A549 (cell line): ENCODE data around the gene SLC46A2. TPM values are rescaled to one million over a fixed set of nuclear protein-coding genes. Genes with fewer than 3 reads are reported as not detected.

ENCODE experiments used
- ATAC-seq, 2 experiments: fragments of 200-7000 bp in 1 of 2; fragments of >200 bp in 1 of 2; cut with Nextera tagmentation in 1 of 2; cut with Tn5 transposase in 1 of 2; 3 replicates each; pipeline versions ENCODE4 v1.8.0 to v1.9.1; 2018 to 2020; ENCODE audit warnings: mild to moderate bottlenecking in 1 of 2, moderate library complexity in 1 of 2
- CTCF ChIA-PET: fragments of 300-600 bp; sonication (Branson Sonifier 250); formaldehyde crosslinking; extraction: SDS; loops from one replicate; lab custom pipeline; 2021; ENCODE audit warnings: antibody characterized with exemption, inconsistent platforms; lab: Yijun Ruan, JAX
- POLR2A ChIA-PET: fragments of 350-600 bp; formaldehyde crosslinking; extraction: SDS; loops from one replicate; lab custom pipeline; 2021; ENCODE audit warnings: antibody characterized with exemption, inconsistent platforms; lab: Yijun Ruan, JAX
- DNase-seq, 2 experiments: peaks; one replicate each; pipeline versions ENCODE4 v3.0.0 to v3.0.0-alpha.2; 2011 to 2016; ENCODE audit warnings: low read depth in 1 of 2, low spot score in 1 of 2
- FAIRE-seq: peaks from 2 replicates; lab custom pipeline; 2011; peaks lifted over from hg19 to GRCh38; lab: Jason Lieb, UNC
- H3K27ac ChIP-seq, 2 experiments: fragments of >200 bp; sonication (Bioruptor Twin); formaldehyde crosslinking; 3 replicates each; pipeline ENCODE4 v1.5.1; 2016 to 2017
- H3K4me1 ChIP-seq: fragments of >200 bp; sonication (Bioruptor Twin); formaldehyde crosslinking; 3 replicates; pipeline ENCODE4 v1.6.1; 2016
- H3K4me2 ChIP-seq: fragments of >200 bp; sonication (Bioruptor Twin); formaldehyde crosslinking; 3 replicates; pipeline ENCODE4 v1.6.1; 2016
- H3K4me3 ChIP-seq: fragments of >200 bp; sonication (Bioruptor Twin); formaldehyde crosslinking; 3 replicates; pipeline ENCODE4 v1.5.1; 2016
- H3K9me3 ChIP-seq: fragments of >200 bp; sonication (Bioruptor Twin); formaldehyde crosslinking; 3 replicates; pipeline ENCODE4 v1.6.1; 2016
- BHLHE40 ChIP-seq: IDR thresholded peaks from 2 replicates; pipeline ENCODE4 v1.6.1; 2012; ENCODE audit warnings: low read depth, low read length, inconsistent platforms
- CHD2 ChIP-seq: fragments of 150-350 bp; IDR thresholded peaks from 2 replicates; pipeline ENCODE4 v1.6.1; 2014; ENCODE audit warnings: low read length; ENCODE audit not compliant: partially characterized antibody
- E2F6 ChIP-seq: IDR thresholded peaks from 2 replicates; pipeline ENCODE4 v1.6.1; 2012; ENCODE audit warnings: low read depth, borderline replicate concordance
- EP300 ChIP-seq, 2 experiments: fragments of >200 bp; sonication (Bioruptor Twin); formaldehyde crosslinking; IDR thresholded peaks; 2 replicates in 1 of 2; 3 replicates in 1 of 2; pipeline ENCODE4 v1.6.1; 2016 to 2017
- HOXB13 ChIP-seq: fragments of 250-450 bp; sonication (Bioruptor Pico); IDR thresholded peaks from 2 replicates; pipeline ENCODE4 v1.5.0; 2020; ENCODE audit warnings: low read depth, mild to moderate bottlenecking, moderate library complexity
- JUN ChIP-seq, 2 experiments: fragments of >200 bp; sonication (Bioruptor Twin); formaldehyde crosslinking; IDR thresholded peaks; 2 replicates in 1 of 2; 3 replicates in 1 of 2; pipeline ENCODE4 v1.6.1; 2016 to 2017
- KDM1A ChIP-seq: fragments of 200-600 bp; sonication (generic); IDR thresholded peaks from 2 replicates; pipeline ENCODE4 v1.6.1; 2016; ENCODE audit warnings: low read depth, mild to moderate bottlenecking
- MYC ChIP-seq: IDR thresholded peaks from 2 replicates; pipeline ENCODE4 v1.6.1; 2012; ENCODE audit warnings: mild to moderate bottlenecking, inconsistent platforms, low read length, improper control_type of control experiment, borderline replicate concordance
- NR3C1 ChIP-seq: fragments of >200 bp; sonication (Bioruptor Twin); formaldehyde crosslinking; IDR thresholded peaks from 3 replicates; pipeline ENCODE4 v1.6.1; 2017
- USF2 ChIP-seq: fragments of 450-650 bp; IDR thresholded peaks from 2 replicates; pipeline ENCODE4 v1.6.1; 2014; ENCODE audit warnings: antibody characterized with exemption
- ZNF302 ChIP-seq: fragments of 250-450 bp; sonication (Bioruptor Pico); IDR thresholded peaks from 2 replicates; pipeline ENCODE4 v1.9.0; 2021; ENCODE audit warnings: inconsistent platforms, mild to moderate bottlenecking, moderate library complexity
- WGBS: methylation state at CpG from one replicate; pipeline ENCODE4 v1.1.6; 2017; ENCODE audit errors: missing lambda C conversion rate; 5-methylcytosine and 5-hydroxymethylcytosine counted together
- polyA plus RNA-seq, 4 experiments: library from polyadenylated mRNA; depleted of rRNA in 3 of 4; stranded (reverse); fragments of >200 nt; fragmentation: RNase III in 1 of 4; extraction: RNeasy Plus Mini Kit Qiagen cat#74134 plus additional on column Dnase treatment in 1 of 4; gene quantifications; 2 replicates in 3 of 4; 3 replicates in 1 of 4; pipeline ENCODE4 v1.2.3, GENCODE V29; 2011 to 2017
- TF ChIP-seq, protein P1 (sequence below): IDR thresholded peaks from 2 replicates; pipeline ENCODE4 v1.6.1; 2012
- TF ChIP-seq, protein P2 (sequence below): fragments of 250-450 bp; sonication (Bioruptor Pico); IDR thresholded peaks from 2 replicates; pipeline ENCODE4 v1.5.0; 2021; ENCODE audit warnings: mild to moderate bottlenecking, moderate library complexity, borderline replicate concordance
- TF ChIP-seq, protein P3 (sequence below): fragments of 200-600 bp; sonication (generic); IDR thresholded peaks from 2 replicates; pipeline ENCODE4 v1.6.1; 2016; ENCODE audit warnings: antibody characterized with exemption, mild to moderate bottlenecking, moderate library complexity

SLC46A2 gene
- polyA plus RNA-seq, 2 of the 4 experiments (the other 2 are of a cell fraction), result not detected

DNA sequence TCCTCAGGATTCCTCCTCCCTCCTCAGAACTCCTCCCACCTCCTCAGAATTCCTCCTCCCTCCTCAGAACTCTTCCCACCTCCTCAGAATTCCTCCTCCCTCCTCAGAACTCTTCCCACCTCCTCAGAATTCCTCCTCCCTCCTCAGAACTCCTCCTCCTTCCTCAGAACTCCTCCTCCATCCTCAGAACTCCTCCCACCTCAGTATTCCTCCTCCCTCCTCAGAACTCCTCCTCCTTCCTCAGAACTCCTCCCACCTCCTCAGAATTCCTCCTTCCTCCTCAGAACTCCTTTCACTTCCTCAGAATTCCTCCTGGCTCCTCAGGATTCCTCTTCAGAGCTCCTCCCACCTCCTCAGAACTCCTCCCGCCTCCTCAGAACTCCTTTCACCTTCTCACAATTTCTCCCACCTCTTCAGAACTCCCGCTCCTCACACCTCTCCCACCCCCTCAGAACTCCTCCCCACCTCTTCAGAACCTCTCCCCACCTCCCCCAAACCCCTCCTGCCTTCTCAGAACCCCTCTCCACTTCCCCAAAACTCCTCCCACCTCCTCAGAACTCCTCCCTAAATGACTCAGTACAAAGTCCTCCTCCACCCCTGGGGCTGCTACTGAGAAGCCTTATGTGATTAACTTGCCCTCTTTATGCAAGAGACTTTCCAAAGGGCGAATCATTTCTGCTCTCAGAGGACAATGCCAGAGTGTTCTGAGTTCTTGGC, 23.2 kb downstream of the SLC46A2 start:
- DNase-seq (peak; percentile 41 to 80), ATAC-seq (peak; percentile 57 to 86; a peak in 4 of 6 replicates), FAIRE-seq (no peak)
- Histone ChIP-seq H3K27ac (peak overlapping the region; percentile 3 to 64; a peak in 2 of 6 replicates), H3K4me1 (no peaks in the 10 kb centered on the region), H3K4me2 (no peak overlapping the region), H3K9me3 (no peaks in the 10 kb centered on the region), H3K4me3 (no peak overlapping the region)
- no peak for TF ChIP-seq EP300 (IDR thresholded peaks at IDR 0.05)
- TF ChIP-seq KDM1A, result no peak
- no peak for TF ChIP-seq BHLHE40
- TF ChIP-seq NR3C1, result no peak
- no peak for TF ChIP-seq USF2
- TF ChIP-seq, protein P1, sequence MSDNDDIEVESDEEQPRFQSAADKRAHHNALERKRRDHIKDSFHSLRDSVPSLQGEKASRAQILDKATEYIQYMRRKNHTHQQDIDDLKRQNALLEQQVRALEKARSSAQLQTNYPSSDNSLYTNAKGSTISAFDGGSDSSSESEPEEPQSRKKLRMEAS, result no peak
- no peak for TF ChIP-seq HOXB13 (CRISPR knock-in tag)
- no peak for TF ChIP-seq ZNF302 (CRISPR knock-in tag)
- 30% methylated on average over 3 of the region's 3 CpGs for WGBS
- ChIA-PET CTCF (interaction anchor here (0.6 kb wide), 1 partner anchor 902 kb away, joined by 3 read pairs; no protein-coding TSS in a partner anchor), POLR2A (no interaction called here)

GRCh38 chr9:112866662-112867274, 23.9 kb downstream of the SLC46A2 start:
- Histone ChIP-seq H3K4me3 (no peak overlapping the region), H3K4me2 (no peak overlapping the region)
- peak in 1 of 2 experiments; percentile 62; a peak in 3 of 6 replicates for ATAC-seq
- TF ChIP-seq, protein P2, sequence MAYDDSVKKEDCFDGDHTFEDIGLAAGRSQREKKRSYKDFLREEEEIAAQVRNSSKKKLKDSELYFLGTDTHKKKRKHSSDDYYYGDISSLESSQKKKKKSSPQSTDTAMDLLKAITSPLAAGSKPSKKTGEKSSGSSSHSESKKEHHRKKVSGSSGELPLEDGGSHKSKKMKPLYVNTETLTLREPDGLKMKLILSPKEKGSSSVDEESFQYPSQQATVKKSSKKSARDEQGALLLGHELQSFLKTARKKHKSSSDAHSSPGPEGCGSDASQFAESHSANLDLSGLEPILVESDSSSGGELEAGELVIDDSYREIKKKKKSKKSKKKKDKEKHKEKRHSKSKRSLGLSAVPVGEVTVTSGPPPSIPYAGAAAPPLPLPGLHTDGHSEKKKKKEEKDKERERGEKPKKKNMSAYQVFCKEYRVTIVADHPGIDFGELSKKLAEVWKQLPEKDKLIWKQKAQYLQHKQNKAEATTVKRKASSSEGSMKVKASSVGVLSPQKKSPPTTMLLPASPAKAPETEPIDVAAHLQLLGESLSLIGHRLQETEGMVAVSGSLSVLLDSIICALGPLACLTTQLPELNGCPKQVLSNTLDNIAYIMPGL, result no peak
- TF ChIP-seq BHLHE40, result no peak
- no peak for TF ChIP-seq JUN (IDR thresholded peaks at IDR 0.05)
- no peak for TF ChIP-seq MYC
- no peak for TF ChIP-seq E2F6
- no peak for TF ChIP-seq CHD2
- TF ChIP-seq, protein P3, sequence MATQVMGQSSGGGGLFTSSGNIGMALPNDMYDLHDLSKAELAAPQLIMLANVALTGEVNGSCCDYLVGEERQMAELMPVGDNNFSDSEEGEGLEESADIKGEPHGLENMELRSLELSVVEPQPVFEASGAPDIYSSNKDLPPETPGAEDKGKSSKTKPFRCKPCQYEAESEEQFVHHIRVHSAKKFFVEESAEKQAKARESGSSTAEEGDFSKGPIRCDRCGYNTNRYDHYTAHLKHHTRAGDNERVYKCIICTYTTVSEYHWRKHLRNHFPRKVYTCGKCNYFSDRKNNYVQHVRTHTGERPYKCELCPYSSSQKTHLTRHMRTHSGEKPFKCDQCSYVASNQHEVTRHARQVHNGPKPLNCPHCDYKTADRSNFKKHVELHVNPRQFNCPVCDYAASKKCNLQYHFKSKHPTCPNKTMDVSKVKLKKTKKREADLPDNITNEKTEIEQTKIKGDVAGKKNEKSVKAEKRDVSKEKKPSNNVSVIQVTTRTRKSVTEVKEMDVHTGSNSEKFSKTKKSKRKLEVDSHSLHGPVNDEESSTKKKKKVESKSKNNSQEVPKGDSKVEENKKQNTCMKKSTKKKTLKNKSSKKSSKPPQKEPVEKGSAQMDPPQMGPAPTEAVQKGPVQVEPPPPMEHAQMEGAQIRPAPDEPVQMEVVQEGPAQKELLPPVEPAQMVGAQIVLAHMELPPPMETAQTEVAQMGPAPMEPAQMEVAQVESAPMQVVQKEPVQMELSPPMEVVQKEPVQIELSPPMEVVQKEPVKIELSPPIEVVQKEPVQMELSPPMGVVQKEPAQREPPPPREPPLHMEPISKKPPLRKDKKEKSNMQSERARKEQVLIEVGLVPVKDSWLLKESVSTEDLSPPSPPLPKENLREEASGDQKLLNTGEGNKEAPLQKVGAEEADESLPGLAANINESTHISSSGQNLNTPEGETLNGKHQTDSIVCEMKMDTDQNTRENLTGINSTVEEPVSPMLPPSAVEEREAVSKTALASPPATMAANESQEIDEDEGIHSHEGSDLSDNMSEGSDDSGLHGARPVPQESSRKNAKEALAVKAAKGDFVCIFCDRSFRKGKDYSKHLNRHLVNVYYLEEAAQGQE, result no peak
- TF ChIP-seq, all 56 proteins: peak for 0
- Histone ChIP-seq H3K9me3 (no peaks in the 10 kb centered on the region), H3K27ac (no peak overlapping the region), H3K4me1 (no peaks in the 10 kb centered on the region)
- WGBS, result 10% methylated on average over 1 of the region's 1 CpG
- CTCF ChIA-PET, result interaction anchor here (0.6 to 0.9 kb wide), 2 partner anchors 36 to 903 kb away, joined by 3 read pairs; no protein-coding TSS in a partner anchor
- no peak for FAIRE-seq
- POLR2A ChIA-PET, result no interaction called here
- DNase-seq, result peak in 1 of 2 experiments; percentile 69
